OCI-LY3 (cell line): Measurements from ENCODE around the gene VAV3.

ENCODE experiments used
- EZH2phosphoT487 ChIP-seq: fragments of 200-600 bp; shearing (Covaris generic); IDR thresholded peaks from 2 replicates; pipeline ENCODE4 v1.6.1; 2018; ENCODE audit warnings: antibody characterized with exemption, mixed run types, low read depth
- TF ChIP-seq, protein P1 (sequence below): fragments of 200-600, 300-600 bp; sonication (generic); IDR thresholded peaks from 2 replicates; pipeline ENCODE4 v1.5.1; 2014; ENCODE audit warnings: antibody characterized with exemption, low read length, low read depth

DNA sequence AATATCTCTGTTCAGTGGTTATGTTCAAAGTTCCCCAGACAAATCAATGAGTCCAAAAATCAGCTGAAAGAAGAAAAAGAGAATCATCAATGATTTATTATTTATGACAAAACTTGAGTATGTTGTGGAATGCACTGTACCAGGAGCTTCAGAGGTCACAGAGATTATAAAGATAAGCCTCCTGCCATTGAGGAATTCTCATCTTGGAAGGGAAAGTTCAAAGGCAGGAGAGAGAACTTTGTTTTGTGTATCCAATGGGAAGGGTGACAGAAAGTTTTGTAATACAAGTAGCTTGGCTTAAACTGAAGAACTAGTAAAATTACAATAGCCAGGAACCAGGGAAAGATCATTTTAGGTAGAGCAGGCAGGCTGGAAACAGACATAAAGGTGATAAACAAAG lies 367.7 kb downstream of the VAV3 start:
- TF ChIP-seq, protein P1, sequence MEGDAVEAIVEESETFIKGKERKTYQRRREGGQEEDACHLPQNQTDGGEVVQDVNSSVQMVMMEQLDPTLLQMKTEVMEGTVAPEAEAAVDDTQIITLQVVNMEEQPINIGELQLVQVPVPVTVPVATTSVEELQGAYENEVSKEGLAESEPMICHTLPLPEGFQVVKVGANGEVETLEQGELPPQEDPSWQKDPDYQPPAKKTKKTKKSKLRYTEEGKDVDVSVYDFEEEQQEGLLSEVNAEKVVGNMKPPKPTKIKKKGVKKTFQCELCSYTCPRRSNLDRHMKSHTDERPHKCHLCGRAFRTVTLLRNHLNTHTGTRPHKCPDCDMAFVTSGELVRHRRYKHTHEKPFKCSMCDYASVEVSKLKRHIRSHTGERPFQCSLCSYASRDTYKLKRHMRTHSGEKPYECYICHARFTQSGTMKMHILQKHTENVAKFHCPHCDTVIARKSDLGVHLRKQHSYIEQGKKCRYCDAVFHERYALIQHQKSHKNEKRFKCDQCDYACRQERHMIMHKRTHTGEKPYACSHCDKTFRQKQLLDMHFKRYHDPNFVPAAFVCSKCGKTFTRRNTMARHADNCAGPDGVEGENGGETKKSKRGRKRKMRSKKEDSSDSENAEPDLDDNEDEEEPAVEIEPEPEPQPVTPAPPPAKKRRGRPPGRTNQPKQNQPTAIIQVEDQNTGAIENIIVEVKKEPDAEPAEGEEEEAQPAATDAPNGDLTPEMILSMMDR = no peak
- TF ChIP-seq EZH2phosphoT487 = no peak
